SK-N-SH (cell line): Measurements from ENCODE around the gene TEN1. TPM values are rescaled to one million over a fixed set of nuclear protein-coding genes. Genes with fewer than 3 reads are reported as not detected.

ENCODE experiments used
- CTCF ChIA-PET: fragments of 300-600, 350-600 bp; formaldehyde crosslinking; extraction: SDS; loops from one replicate; lab custom pipeline; 2021; lab: Yijun Ruan, JAX
- POLR2A ChIA-PET: fragments of 350-600 bp; sonication (Branson Sonifier 250); formaldehyde crosslinking; extraction: SDS; loops from one replicate; lab custom pipeline; 2020; ENCODE audit warnings: antibody characterized with exemption, inconsistent platforms; lab: Yijun Ruan, JAX
- DNase-seq: peaks from one replicate; pipeline ENCODE4 v3.0.0; 2012
- H2AFZ ChIP-seq: fragments of 200-600 bp; sonication (generic); 2 replicates; pipeline ENCODE4 v1.8.1; 2016; ENCODE audit warnings: antibody characterized with exemption, mild to moderate bottlenecking, low read depth
- H3F3A ChIP-seq: fragments of 200-600 bp; sonication (generic); replicated peaks from 2 replicates; pipeline ENCODE3; 2016; ENCODE audit warnings: antibody characterized with exemption, mild to moderate bottlenecking; ENCODE audit not compliant: insufficient read depth
- H3K27ac ChIP-seq, 2 experiments: fragments of 200-500 bp in 1 of 2; fragments of 200-600 bp in 1 of 2; sonication (Bioruptor generic) in 1 of 2; sonication (generic), shearing (Covaris generic) in 1 of 2; 2 replicates each; pipeline versions ENCODE4 v1.5.1 to v1.6.1; 2014 to 2016; ENCODE audit warnings: low read depth in 2 of 2, inconsistent platforms in 1 of 2, low read length in 1 of 2, mild to moderate bottlenecking in 1 of 2, mixed read lengths in 1 of 2
- H3K27me3 ChIP-seq: fragments of 200-600 bp; sonication (generic), shearing (Covaris generic); 2 replicates; pipeline ENCODE4 v1.6.1; 2016; ENCODE audit warnings: mixed run types; ENCODE audit not compliant: insufficient read depth
- H3K36me3 ChIP-seq, 2 experiments: fragments of 200-500 bp in 1 of 2; fragments of 200-600 bp in 1 of 2; sonication (Bioruptor generic) in 1 of 2; sonication (generic) in 1 of 2; replicated peaks in 1 of 2; 2 replicates each; pipeline versions ENCODE3 to v1.5.1; 2014 to 2016; ENCODE audit warnings: low read length in 1 of 2, mild to moderate bottlenecking in 1 of 2; ENCODE audit not compliant: insufficient read depth in 2 of 2, control insufficient read depth in 1 of 2
- H3K4me1 ChIP-seq, 2 experiments: fragments of 200-500 bp in 1 of 2; fragments of 200-600 bp in 1 of 2; sonication (Bioruptor generic) in 1 of 2; sonication (generic), shearing (Covaris generic) in 1 of 2; 2 replicates each; pipeline versions ENCODE4 v1.5.1 to v1.6.1; 2014 to 2016; ENCODE audit warnings: low read depth in 1 of 2, low read length in 1 of 2, mixed run types in 1 of 2; ENCODE audit not compliant: insufficient read depth in 2 of 2, control insufficient read depth in 1 of 2
- H3K4me2 ChIP-seq: fragments of 200-600 bp; sonication (generic), shearing (Covaris generic); 2 replicates; pipeline ENCODE4 v1.6.1; 2017; ENCODE audit warnings: mixed run types
- H3K4me3 ChIP-seq, 2 experiments: fragments of 200-500 bp in 1 of 2; fragments of 200-600 bp in 1 of 2; sonication (Bioruptor generic) in 1 of 2; sonication (generic), shearing (Covaris generic) in 1 of 2; 2 replicates each; pipeline versions ENCODE4 v1.5.1 to v1.8.1; 2014 to 2016; ENCODE audit warnings: low read depth in 2 of 2, inconsistent platforms in 1 of 2, low read length in 1 of 2, mild to moderate bottlenecking in 1 of 2, mixed read lengths in 1 of 2, moderate library complexity in 1 of 2
- H3K79me2 ChIP-seq: fragments of 200-600 bp; sonication (generic); 2 replicates; pipeline ENCODE4 v1.8.1; 2017; ENCODE audit warnings: mild to moderate bottlenecking; ENCODE audit not compliant: insufficient read depth
- H3K9ac ChIP-seq: fragments of 200-600 bp; sonication (generic); 2 replicates; pipeline ENCODE4 v1.6.1; 2017; ENCODE audit warnings: mixed run types
- H3K9me2 ChIP-seq: fragments of 200-600 bp; sonication (generic); 2 replicates; pipeline ENCODE4 v1.6.1; 2017; ENCODE audit warnings: mixed run types
- H3K9me3 ChIP-seq: fragments of 200-600 bp; sonication (generic); 2 replicates; pipeline ENCODE4 v1.6.1; 2017; ENCODE audit warnings: mixed run types, mild to moderate bottlenecking, moderate library complexity
- H4K20me1 ChIP-seq: fragments of 200-600 bp; sonication (generic); 2 replicates; pipeline ENCODE4 v1.6.1; 2017; ENCODE audit warnings: mild to moderate bottlenecking, mixed run types; ENCODE audit not compliant: insufficient read depth
- FOSL2 ChIP-seq: IDR thresholded peaks from 2 replicates; pipeline ENCODE4 v1.4.0; 2012; ENCODE audit warnings: low read depth, mild to moderate bottlenecking, moderate library complexity, borderline replicate concordance
- MEF2A ChIP-seq: IDR thresholded peaks from 2 replicates; pipeline ENCODE4 v1.4.0; 2012; ENCODE audit warnings: low read depth, borderline replicate concordance
- PBX3 ChIP-seq: IDR thresholded peaks from 2 replicates; pipeline ENCODE4; 2012
- RAD21 ChIP-seq: IDR thresholded peaks from 2 replicates; pipeline ENCODE4 v1.6.1; 2012; ENCODE audit warnings: mild to moderate bottlenecking, low read length
- RCOR1 ChIP-seq: fragments of 150-350 bp; IDR thresholded peaks from 2 replicates; pipeline ENCODE4 v1.6.1; 2017; ENCODE audit warnings: antibody characterized with exemption, low read length
- TCF12 ChIP-seq: IDR thresholded peaks from 2 replicates; pipeline ENCODE4 v1.4.0; 2012
- USF2 ChIP-seq: fragments of 150-350 bp; IDR thresholded peaks from 2 replicates; pipeline ENCODE4 v1.6.1; 2017; ENCODE audit warnings: antibody characterized with exemption, low read length, low read depth, borderline replicate concordance
- YY1 ChIP-seq: IDR thresholded peaks from 2 replicates; pipeline ENCODE4 v1.4.0; 2012; ENCODE audit warnings: low read depth, mild to moderate bottlenecking
- WGBS: methylation state at CpG from one replicate; pipeline ENCODE4 v1.1.6; 2017; ENCODE audit warnings: low lambda C conversion rate; 5-methylcytosine and 5-hydroxymethylcytosine counted together
- polyA plus RNA-seq, 3 experiments: library from polyadenylated mRNA; depleted of rRNA; stranded (reverse); fragments of >200 nt; gene quantifications; 2 replicates each; pipeline ENCODE4 v1.2.3, GENCODE V29; 2012
- TF ChIP-seq, protein P1 (sequence below): IDR thresholded peaks from 2 replicates; pipeline ENCODE4 v1.6.1; 2012; ENCODE audit warnings: mild to moderate bottlenecking, low read depth, low read length, moderate library complexity

Gene TEN1
- polyA plus RNA-seq, 1 of the 3 experiments (the other 2 are of a cell fraction): 33.6 TPM

GRCh38 chr17:75945211-75945610, 33.8 kb upstream of the TEN1 start:
- H3K27ac ChIP-seq: no peak overlapping the region
- CTCF ChIA-PET: interaction anchor here (0.7 to 1.7 kb wide), 2 partner anchors 15 to 55 kb away, joined by 3 read pairs; no protein-coding TSS in a partner anchor

GRCh38 chr17:75950421-75950820, 28.6 kb upstream of the TEN1 start:
- Histone ChIP-seq H3K9me2 (no peaks in the 10 kb centered on the region), H3K4me3 (no peak overlapping the region), H3K27me3 (no peaks in the 10 kb centered on the region), H3K79me2 (no peaks in the 10 kb centered on the region), H3K9ac (no peak overlapping the region), H3K9me3 (no peaks in the 10 kb centered on the region), H3K4me2 (no peak overlapping the region), H4K20me1 (no peaks in the 10 kb centered on the region), H3K27ac (no peak overlapping the region; a peak in 1 of 4 replicates), H3F3A (peaks cover 15% of the 10 kb centered on the region), H3K4me1 (peaks cover 0 to 4% of the 10 kb centered on the region in 2 experiments; a peak in 1 of 4 replicates), H3K36me3 (peaks cover 62 to 87% of the 10 kb centered on the region in 2 experiments), H2AFZ (no peak overlapping the region)
- ChIA-PET CTCF (interaction anchor here (0.8 to 2.2 kb wide), 3 partner anchors 9 to 95 kb away, joined by 3 to 6 read pairs (median 3); partner anchors contain the start of genes FBF1 and WBP2), POLR2A (no interaction called here)
- no peak for TF ChIP-seq TCF12
- TF ChIP-seq PBX3: no peak
- TF ChIP-seq RAD21: no peak
- DNase-seq: no peak
- 92% methylated on average over 6 of the region's 6 CpGs for WGBS

More at GRCh38 chr17:75945211-75945610, 33.8 kb upstream of the TEN1 start:
- peaks cover 3% of the 10 kb centered on the region; the same call in 1 of the 2 replicates for H3K79me2 ChIP-seq
- peaks cover 17% of the 10 kb centered on the region for H3F3A ChIP-seq
- H3K9me2 ChIP-seq: no peaks in the 10 kb centered on the region
- no peaks in the 10 kb centered on the region for H4K20me1 ChIP-seq
- no peak overlapping the region for H3K4me2 ChIP-seq
- H2AFZ ChIP-seq: no peak overlapping the region
- no peak overlapping the region for H3K9ac ChIP-seq
- peaks cover 0 to 6% of the 10 kb centered on the region in 2 experiments; a peak in 1 of 4 replicates for H3K4me1 ChIP-seq
- no peaks in the 10 kb centered on the region for H3K9me3 ChIP-seq
- H3K36me3 ChIP-seq: peaks cover 34 to 71% of the 10 kb centered on the region in 2 experiments
- H3K27me3 ChIP-seq: no peaks in the 10 kb centered on the region
- WGBS: 67% methylated on average over 2 of the region's 2 CpGs
- no peak for DNase-seq
- TF ChIP-seq RCOR1: no peak
- no peak for TF ChIP-seq MEF2A
- TF ChIP-seq USF2: no peak
- no peak for TF ChIP-seq YY1
- TF ChIP-seq, protein P1, sequence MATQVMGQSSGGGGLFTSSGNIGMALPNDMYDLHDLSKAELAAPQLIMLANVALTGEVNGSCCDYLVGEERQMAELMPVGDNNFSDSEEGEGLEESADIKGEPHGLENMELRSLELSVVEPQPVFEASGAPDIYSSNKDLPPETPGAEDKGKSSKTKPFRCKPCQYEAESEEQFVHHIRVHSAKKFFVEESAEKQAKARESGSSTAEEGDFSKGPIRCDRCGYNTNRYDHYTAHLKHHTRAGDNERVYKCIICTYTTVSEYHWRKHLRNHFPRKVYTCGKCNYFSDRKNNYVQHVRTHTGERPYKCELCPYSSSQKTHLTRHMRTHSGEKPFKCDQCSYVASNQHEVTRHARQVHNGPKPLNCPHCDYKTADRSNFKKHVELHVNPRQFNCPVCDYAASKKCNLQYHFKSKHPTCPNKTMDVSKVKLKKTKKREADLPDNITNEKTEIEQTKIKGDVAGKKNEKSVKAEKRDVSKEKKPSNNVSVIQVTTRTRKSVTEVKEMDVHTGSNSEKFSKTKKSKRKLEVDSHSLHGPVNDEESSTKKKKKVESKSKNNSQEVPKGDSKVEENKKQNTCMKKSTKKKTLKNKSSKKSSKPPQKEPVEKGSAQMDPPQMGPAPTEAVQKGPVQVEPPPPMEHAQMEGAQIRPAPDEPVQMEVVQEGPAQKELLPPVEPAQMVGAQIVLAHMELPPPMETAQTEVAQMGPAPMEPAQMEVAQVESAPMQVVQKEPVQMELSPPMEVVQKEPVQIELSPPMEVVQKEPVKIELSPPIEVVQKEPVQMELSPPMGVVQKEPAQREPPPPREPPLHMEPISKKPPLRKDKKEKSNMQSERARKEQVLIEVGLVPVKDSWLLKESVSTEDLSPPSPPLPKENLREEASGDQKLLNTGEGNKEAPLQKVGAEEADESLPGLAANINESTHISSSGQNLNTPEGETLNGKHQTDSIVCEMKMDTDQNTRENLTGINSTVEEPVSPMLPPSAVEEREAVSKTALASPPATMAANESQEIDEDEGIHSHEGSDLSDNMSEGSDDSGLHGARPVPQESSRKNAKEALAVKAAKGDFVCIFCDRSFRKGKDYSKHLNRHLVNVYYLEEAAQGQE: no peak
- no peak for TF ChIP-seq FOSL2
- no peak overlapping the region for H3K4me3 ChIP-seq
- POLR2A ChIA-PET: no interaction called here
